ENCODE data around the gene KPNA1.

GRCh38 chr3:122530164-122530563 is 15.4 kb upstream of the KPNA1 start:
- no peak for TF ChIP-seq CTCF (IDR thresholded peaks at IDR 0.05)
- TF ChIP-seq POLR2A (IDR thresholded peaks at IDR 0.05) = no peak

Data from esophagus squamous epithelium (tissue), 4 donors.